Tibial nerve (tissue), 4 donors: ENCODE data around the gene KRIT1. TPM values are rescaled to one million over a fixed set of nuclear protein-coding genes. Genes with fewer than 3 reads are reported as not detected.

Experiments
- DNase-seq, 2 donors: peaks; one replicate each; pipeline ENCODE4 v3.0.0-alpha.2; 2019; ENCODE audit warnings: low spot score in 2 of 2
- H3K27ac ChIP-seq, 4 donors: fragments of 200-600 bp; sonication (generic) in 3 of 4; one replicate each; pipeline ENCODE4 v1.5.1; 2017 to 2019; ENCODE audit warnings: mild to moderate bottlenecking in 1 of 4
- H3K27me3 ChIP-seq, 2 donors: fragments of 200-600 bp; sonication (generic) in 1 of 2; one replicate each; pipeline versions ENCODE4 v1.5.1 to v1.6.0; 2017 to 2019
- H3K36me3 ChIP-seq, 3 donors: fragments of 200-600 bp; sonication (generic); one replicate each; pipeline ENCODE4 v1.5.1; 2018 to 2019
- H3K4me1 ChIP-seq, 4 donors: fragments of 200-600 bp; sonication (generic) in 3 of 4; one replicate each; pipeline ENCODE4 v1.5.1; 2017 to 2019
- H3K4me3 ChIP-seq, 4 donors: fragments of 200-600 bp; sonication (generic) in 3 of 4; one replicate each; pipeline ENCODE4 v1.5.1; 2017 to 2019; ENCODE audit warnings: mild to moderate bottlenecking in 1 of 4, moderate library complexity in 1 of 4
- H3K9me3 ChIP-seq, 4 donors: fragments of 200-600 bp; sonication (generic) in 3 of 4; one replicate each; pipeline ENCODE4 v1.5.1; 2017 to 2019
- CTCF ChIP-seq, 5 experiments: fragments of 200-600 bp in 3 of 5; fragments of 450-650 bp in 2 of 5; sonication (generic) in 3 of 5; IDR thresholded peaks; one replicate each; pipeline ENCODE4 v1.5.1; 2016 to 2019; ENCODE audit warnings: antibody characterized with exemption in 5 of 5, mild to moderate bottlenecking in 3 of 5, moderate library complexity in 2 of 5
- EP300 ChIP-seq, 2 donors: sonication (generic); formaldehyde crosslinking; IDR thresholded peaks; one replicate each; pipeline ENCODE4 v1.6.1; 2017; ENCODE audit warnings: antibody characterized with exemption in 2 of 2, mild to moderate bottlenecking in 1 of 2
- POLR2A ChIP-seq, 2 donors: fragments of 450-650 bp; IDR thresholded peaks; one replicate each; pipeline ENCODE4 v1.6.1; 2017; ENCODE audit warnings: antibody characterized with exemption in 2 of 2, mild to moderate bottlenecking in 2 of 2, moderate library complexity in 2 of 2
- WGBS, 2 donors: methylation state at CpG; one replicate each; pipeline ENCODE4 v1.1.5; 2018; 5-methylcytosine and 5-hydroxymethylcytosine counted together
- total RNA-seq, 4 donors: library from RNA; depleted of rRNA; stranded (reverse); fragments of >200 nt; gene quantifications; one replicate each; pipeline ENCODE4 v1.1.0, GENCODE V29; 2016

Gene KRIT1
- total RNA-seq, 4 donors from 2014 or later = 64.2 to 148 (median 74.5) TPM

DNA sequence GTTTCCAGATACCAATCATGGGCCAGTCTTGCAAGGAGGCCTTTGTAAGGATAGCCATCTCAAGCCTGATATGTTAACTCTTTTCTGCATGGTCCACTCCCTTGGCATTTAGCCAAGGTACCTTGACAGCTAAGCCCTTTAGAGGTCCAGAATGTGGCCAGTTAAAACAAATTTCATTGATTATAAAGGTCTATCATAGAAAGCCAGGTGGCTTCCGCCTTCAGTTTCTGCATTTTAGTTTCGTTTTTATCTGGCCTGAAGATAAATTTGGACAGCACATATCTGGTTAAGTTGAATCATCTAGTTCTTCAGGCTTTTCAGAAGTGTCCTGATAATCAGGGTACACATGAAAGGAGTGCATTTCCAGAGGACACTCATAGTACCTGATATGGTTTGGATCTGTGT lies 30.7 kb upstream of the KRIT1 start:
- 93 to 95% methylated on average over 2 of the region's 2 CpGs for WGBS, 2 donors
- no peak for DNase-seq
- Histone ChIP-seq H3K27me3 (no peaks in the 10 kb centered on the region), H3K27ac (no peak overlapping the region), H3K4me1 (peaks cover 0 to 24% (median 0%) of the 10 kb centered on the region in 4 donors), H3K4me3 (no peak overlapping the region), H3K36me3 (peaks cover 0 to 8% (median 0%) of the 10 kb centered on the region in 3 donors), H3K9me3 (peaks cover 0 to 7% (median 0%) of the 10 kb centered on the region in 4 donors)
- TF ChIP-seq POLR2A (IDR thresholded peaks at IDR 0.05) (no peak), EP300 (IDR thresholded peaks at IDR 0.05) (no peak)

- Histone ChIP-seq H3K4me3 (no peak overlapping the region), H3K9me3 (no peaks in the 10 kb centered on the region), H3K27ac (no peak overlapping the region), H3K36me3 (no peaks in the 10 kb centered on the region), H3K27me3 (no peaks in the 10 kb centered on the region), H3K4me1 (peaks cover 0 to 24% (median 0%) of the 10 kb centered on the region in 4 donors)
- 90% methylated on average over 4 of the region's 4 CpGs for WGBS, 2 donors
- no peak for TF ChIP-seq CTCF (IDR thresholded peaks at IDR 0.05)
- TF ChIP-seq EP300 (IDR thresholded peaks at IDR 0.05) = no peak
- no peak for TF ChIP-seq POLR2A (IDR thresholded peaks at IDR 0.05)
- DNase-seq = no peak
Observed at GRCh38 chr7:92275327-92275726, 29.6 kb upstream of the KRIT1 start.

- 92 to 96% methylated on average over 1 of the region's 1 CpG for WGBS, 2 donors
- Histone ChIP-seq H3K27ac (no peak overlapping the region), H3K4me3 (no peak overlapping the region), H3K36me3 (no peaks in the 10 kb centered on the region), H3K9me3 (no peaks in the 10 kb centered on the region), H3K4me1 (no peaks in the 10 kb centered on the region), H3K27me3 (no peaks in the 10 kb centered on the region)
- no peak for TF ChIP-seq EP300 (IDR thresholded peaks at IDR 0.05)
- TF ChIP-seq POLR2A (IDR thresholded peaks at IDR 0.05) = no peak
- no peak for TF ChIP-seq CTCF (IDR thresholded peaks at IDR 0.05)
- DNase-seq = no peak
Observed at GRCh38 chr7:92268921-92269320, 23.2 kb upstream of the KRIT1 start.

DNA sequence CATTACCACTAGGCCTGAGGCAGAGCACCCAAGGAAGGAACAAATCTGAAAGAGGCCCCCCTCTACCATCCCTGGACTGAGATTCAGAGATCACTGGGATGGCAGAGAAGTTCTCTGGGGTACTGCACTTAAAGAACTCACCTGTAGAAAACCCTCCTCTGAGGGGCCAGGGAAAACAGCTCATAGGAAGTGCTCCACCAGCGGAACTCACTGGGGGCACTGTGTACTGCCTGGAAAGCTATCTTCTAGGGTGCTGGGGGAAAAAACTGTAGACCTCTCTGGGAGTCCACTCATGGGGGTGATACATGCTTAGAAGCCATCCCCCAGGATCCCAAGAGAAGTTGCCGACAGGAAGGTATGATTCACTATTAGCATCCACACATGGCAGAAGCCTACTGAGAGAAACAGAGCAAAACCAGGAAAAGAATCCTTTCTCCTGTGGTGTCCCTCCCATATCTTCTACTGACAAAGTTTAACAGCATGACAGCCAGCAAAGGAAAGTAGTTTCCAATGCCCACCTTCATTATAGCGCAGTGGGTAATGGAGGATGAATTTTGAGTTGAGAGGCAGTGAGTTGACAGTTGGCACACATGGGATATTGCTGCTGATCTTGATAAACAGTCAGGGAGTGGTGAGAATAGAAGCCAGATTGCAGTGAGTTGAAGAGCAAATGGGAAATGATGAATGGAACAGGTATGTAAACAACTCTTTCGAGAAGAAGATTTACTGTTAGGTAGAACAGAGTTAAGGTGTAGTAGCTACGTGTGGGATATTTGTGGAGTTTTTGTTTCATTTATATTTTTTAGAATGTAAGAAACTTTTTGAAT lies 20.9 kb upstream of the KRIT1 start:
- Histone ChIP-seq H3K27ac (no peak overlapping the region), H3K4me1 (no peaks in the 10 kb centered on the region), H3K9me3 (no peaks in the 10 kb centered on the region), H3K4me3 (no peak overlapping the region), H3K27me3 (no peaks in the 10 kb centered on the region), H3K36me3 (peaks cover 0 to 6% (median 0%) of the 10 kb centered on the region in 3 donors)
- WGBS, 2 donors = 94 to 95% methylated on average over 5 of the region's 5 CpGs
- DNase-seq = no peak
- TF ChIP-seq EP300 (IDR thresholded peaks at IDR 0.05) (no peak), CTCF (IDR thresholded peaks at IDR 0.05) (no peak), POLR2A (IDR thresholded peaks at IDR 0.05) (no peak)

- 85 to 89% methylated on average over 7 of the region's 7 CpGs for WGBS, 2 donors
Observed at GRCh38 chr7:92260248-92260781, 14.6 kb upstream of the KRIT1 start.

More at GRCh38 chr7:92260248-92260781, 14.6 kb upstream of the KRIT1 start:
- Histone ChIP-seq H3K27ac (no peak overlapping the region), H3K4me3 (no peak overlapping the region), H3K9me3 (no peaks in the 10 kb centered on the region), H3K36me3 (peaks cover 0 to 6% (median 0%) of the 10 kb centered on the region in 3 donors), H3K4me1 (no peaks in the 10 kb centered on the region), H3K27me3 (no peaks in the 10 kb centered on the region)
- TF ChIP-seq EP300 (IDR thresholded peaks at IDR 0.05) (no peak), POLR2A (IDR thresholded peaks at IDR 0.05) (no peak), CTCF (IDR thresholded peaks at IDR 0.05) (no peak)
- DNase-seq = no peak
